MCF 10A (cell line): ENCODE data around the gene IQCK. TPM values are rescaled to one million over a fixed set of nuclear protein-coding genes. Genes with fewer than 3 reads are reported as not detected.

Experiments
- BruUV-seq: library from RNA; stranded (reverse); fragments of 400-500 nt; replicated peaks from 2 replicates; lab custom pipeline; 2021; lab: Mats Ljungman, UMichigan
- CTCF ChIA-PET: fragments of 300-600 bp; sonication (Branson Sonifier 250); formaldehyde crosslinking; extraction: SDS; loops from one replicate; lab custom pipeline; 2021; ENCODE audit warnings: antibody characterized with exemption, inconsistent platforms; lab: Yijun Ruan, JAX
- POLR2A ChIA-PET: fragments of 300-600, 350-650 bp; sonication (Branson Sonifier 250); formaldehyde crosslinking; extraction: SDS; loops from one replicate; lab custom pipeline; 2020; ENCODE audit warnings: antibody characterized with exemption, inconsistent platforms; lab: Yijun Ruan, JAX
- DNase-seq: peaks from one replicate; pipeline ENCODE4 v3.0.0-alpha.2; 2018; ENCODE audit not compliant: unreplicated experiment
- H3K27ac Mint-ChIP-seq: one replicate; pipeline ENCODE4 v1.8.0; 2022; ENCODE audit warnings: mild to moderate bottlenecking, low read depth, mixed read lengths; ENCODE audit not compliant: unreplicated experiment
- H3K27me3 Mint-ChIP-seq: one replicate; pipeline ENCODE4 v1.8.0; 2022; ENCODE audit warnings: mixed read lengths; ENCODE audit not compliant: insufficient read depth, unreplicated experiment
- H3K36me3 Mint-ChIP-seq: one replicate; pipeline ENCODE4 v1.8.0; 2022; ENCODE audit warnings: mild to moderate bottlenecking, moderate library complexity, mixed read lengths; ENCODE audit not compliant: insufficient read depth, unreplicated experiment
- H3K4me1 Mint-ChIP-seq: one replicate; pipeline ENCODE4 v1.8.0; 2022; ENCODE audit warnings: mixed read lengths; ENCODE audit not compliant: insufficient read depth, unreplicated experiment
- H3K4me3 Mint-ChIP-seq: one replicate; pipeline ENCODE4 v1.8.0; 2022; ENCODE audit warnings: mild to moderate bottlenecking, moderate library complexity, mixed read lengths; ENCODE audit not compliant: unreplicated experiment
- H3K9me3 Mint-ChIP-seq: one replicate; pipeline ENCODE4 v1.8.0; 2022; ENCODE audit warnings: mixed read lengths; ENCODE audit not compliant: unreplicated experiment
- CTCF ChIP-seq: fragments of 200-600 bp; IDR thresholded peaks from one replicate; pipeline ENCODE4 v1.8.0; 2022; ENCODE audit warnings: antibody characterized with exemption, mild to moderate bottlenecking; ENCODE audit not compliant: unreplicated experiment
- intact Hi-C: fragments of 100-400 bp; cut with micrococcal nuclease; formaldehyde crosslinking; loops from 2 replicates; pipeline ENCODE4 v1.14.1; 2022
- total RNA-seq: library from RNA; stranded (reverse); gene quantifications from 2 replicates; pipeline ENCODE4 v1.2.3, GENCODE V29; 2022

Gene IQCK
- total RNA-seq, 1 experiment from 2014 or later = 5.9 TPM

GRCh38 chr16:19698480-19699465 is 19.3 kb upstream of the IQCK start:
- H3K27ac Mint-ChIP-seq = peak overlapping the region; percentile 61

GRCh38 chr16:19699472-19699871 is 18.6 kb upstream of the IQCK start:
- intact Hi-C loops = loop anchor here (5.0 to 10.0 kb wide), 2 partner anchors 95 to 357 kb away; no protein-coding TSS in a partner anchor
- DNase-seq = no peak
- BruUV-seq = no TSS peak
- ChIA-PET POLR2A (interaction anchor here (0.6 kb wide), 1 partner anchor 651 kb away, joined by 3 read pairs; no protein-coding TSS in a partner anchor), CTCF (interaction anchor here (0.6 to 1.1 kb wide), 11 partner anchors 9 to 1175 kb away, joined by 3 to 6 read pairs (median 3); no protein-coding TSS in a partner anchor)
- H3K4me1 Mint-ChIP-seq = peaks cover 24% of the 10 kb centered on the region
- peaks cover 69% of the 10 kb centered on the region for H3K36me3 Mint-ChIP-seq
- H3K27ac Mint-ChIP-seq = no peak overlapping the region
- H3K4me3 Mint-ChIP-seq = no peak overlapping the region
- no peak for TF ChIP-seq CTCF
- H3K9me3 Mint-ChIP-seq = no peaks in the 10 kb centered on the region
- no peaks in the 10 kb centered on the region for H3K27me3 Mint-ChIP-seq

More at GRCh38 chr16:19698480-19699465, 19.3 kb upstream of the IQCK start:
- peak; percentile 69 for DNase-seq
- H3K27me3 Mint-ChIP-seq = no peaks in the 10 kb centered on the region
- no peak for TF ChIP-seq CTCF
- intact Hi-C loops = loop anchor here (5.0 to 10.0 kb wide), 2 partner anchors 94 to 356 kb away; no protein-coding TSS in a partner anchor
- peaks cover 69% of the 10 kb centered on the region for H3K36me3 Mint-ChIP-seq
- ChIA-PET CTCF (interaction anchor here (0.6 to 1.9 kb wide), 12 partner anchors 8 to 1176 kb away, joined by 3 to 6 read pairs (median 3); partner anchors contain the start of genes IQCK and KNOP1), POLR2A (interaction anchor here (0.6 kb wide), 1 partner anchor 650 kb away, joined by 3 read pairs; no protein-coding TSS in a partner anchor)
- BruUV-seq = no TSS peak
- H3K9me3 Mint-ChIP-seq = no peaks in the 10 kb centered on the region
- peaks cover 24% of the 10 kb centered on the region for H3K4me1 Mint-ChIP-seq
- H3K4me3 Mint-ChIP-seq = no peak overlapping the region

GRCh38 chr16:19700319-19700781 is 17.7 kb upstream of the IQCK start:
- no TSS peak for BruUV-seq
- H3K27me3 Mint-ChIP-seq = no peaks in the 10 kb centered on the region
- no peak for TF ChIP-seq CTCF
- H3K36me3 Mint-ChIP-seq = peaks cover 70% of the 10 kb centered on the region
- H3K27ac Mint-ChIP-seq = peak overlapping the region; percentile 39
- no peak overlapping the region for H3K4me3 Mint-ChIP-seq
- DNase-seq = peak; percentile 60
- CTCF ChIA-PET = interaction anchor here (0.6 to 1.2 kb wide), 4 partner anchors 18 to 614 kb away, joined by 3 to 4 read pairs (median 3); partner anchors contain the start of genes IQCK and KNOP1
- no peaks in the 10 kb centered on the region for H3K9me3 Mint-ChIP-seq
- POLR2A ChIA-PET = no interaction called here
- peaks cover 30% of the 10 kb centered on the region for H3K4me1 Mint-ChIP-seq
- intact Hi-C loops = no loop called here

GRCh38 chr16:19701091-19701490 is 17.0 kb upstream of the IQCK start:
- no peak overlapping the region for H3K4me3 Mint-ChIP-seq
- ChIA-PET POLR2A (no interaction called here), CTCF (interaction anchor here (0.6 to 1.2 kb wide), 3 partner anchors 17 to 159 kb away, joined by 3 to 4 read pairs (median 3); partner anchors contain the start of genes IQCK and KNOP1)
- H3K27me3 Mint-ChIP-seq = no peaks in the 10 kb centered on the region
- intact Hi-C loops = no loop called here
- no peaks in the 10 kb centered on the region for H3K9me3 Mint-ChIP-seq
- H3K36me3 Mint-ChIP-seq = peaks cover 77% of the 10 kb centered on the region
- TF ChIP-seq CTCF = no peak
- no TSS peak for BruUV-seq
- peaks cover 30% of the 10 kb centered on the region for H3K4me1 Mint-ChIP-seq
- no peak for DNase-seq
- no peak overlapping the region for H3K27ac Mint-ChIP-seq
